HG03342 (cell line): ENCODE measurements around the gene LRRC3.

Source experiments
- ATAC-seq: cut with Tn5 transposase; IDR thresholded peaks from one replicate; pipeline ENCODE4 v1.9.1; 2021; ENCODE audit warnings: mild to moderate bottlenecking, moderate library complexity; ENCODE audit not compliant: unreplicated experiment

Gene LRRC3

DNA sequence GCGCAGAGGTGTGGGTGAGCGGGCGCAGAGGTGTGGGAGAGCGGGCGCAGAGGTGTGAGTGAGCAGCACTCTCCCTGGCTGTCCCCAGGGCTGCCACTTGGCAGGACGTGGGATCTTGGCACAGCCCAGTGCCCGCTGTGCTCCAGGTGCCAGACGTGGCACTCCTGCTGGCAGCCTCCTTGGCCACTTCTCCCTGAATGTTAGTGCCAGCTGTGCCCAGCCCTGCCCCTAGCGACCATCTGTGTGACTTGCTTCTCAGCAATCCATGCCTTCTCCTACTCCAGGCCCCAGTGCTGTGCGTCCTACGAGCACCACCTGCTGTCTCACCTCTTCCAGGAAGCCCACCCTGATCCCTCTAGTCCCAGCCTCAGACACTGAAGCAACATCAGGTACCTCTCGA lies 54.2 kb downstream of the LRRC3 start:
- no peak for ATAC-seq

- ATAC-seq: no peak
Observed at GRCh38 chr21:44510109-44510507, 54.8 kb downstream of the LRRC3 start.

- no peak for ATAC-seq
Observed at GRCh38 chr21:44510508-44511218, 55.4 kb downstream of the LRRC3 start.

DNA sequence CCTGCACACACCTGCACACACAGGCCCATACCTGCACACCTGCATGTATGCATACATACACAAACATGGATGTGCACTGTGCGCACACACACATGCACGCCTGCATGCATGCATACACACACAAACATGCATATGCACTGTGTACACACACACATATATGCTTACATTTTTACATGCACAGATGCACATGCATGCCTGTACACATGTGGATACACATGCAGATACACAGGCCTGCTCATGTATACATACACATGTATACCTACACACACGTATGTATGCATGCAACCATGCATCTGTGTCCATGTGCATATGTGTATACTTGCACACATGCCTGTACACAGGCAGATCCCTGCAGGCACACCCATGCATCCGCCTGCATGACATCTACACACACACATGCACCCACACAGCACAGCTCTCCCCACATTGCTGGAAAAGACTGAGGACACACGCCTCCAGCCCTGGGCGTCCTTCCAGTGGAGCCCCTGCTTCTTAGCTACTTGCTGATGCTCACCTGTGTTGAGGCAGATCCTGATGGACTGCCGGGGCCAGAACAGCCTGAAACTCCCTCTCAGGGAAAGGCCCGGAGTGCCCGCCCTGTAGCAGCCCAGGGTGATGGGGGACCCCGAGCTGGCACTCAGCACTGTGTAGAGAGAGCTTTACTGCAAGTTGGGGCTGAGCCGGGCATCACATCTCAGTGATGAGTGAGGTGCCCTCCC lies 56.1 kb downstream of the LRRC3 start:
- no peak for ATAC-seq
